HG03460 (cell line): ENCODE data around the gene HYDIN.
"Not testable (repeated sequence)": the region's sequence is repeated elsewhere in the genome, so short reads cannot be mapped to it uniquely, and the experiment has no call there.

Source experiments
- ATAC-seq: cut with Tn5 transposase; IDR thresholded peaks from one replicate; pipeline ENCODE4 v1.9.1; 2021; ENCODE audit not compliant: unreplicated experiment

HYDIN gene

GRCh38 chr16:71009440-71010223, 220.9 kb downstream of the HYDIN start:
- ATAC-seq = not testable (repeated sequence)

GRCh38 chr16:71006516-71006915, 224.0 kb downstream of the HYDIN start:
- ATAC-seq = not testable (repeated sequence)

- not testable (repeated sequence) for ATAC-seq
Measured at GRCh38 chr16:70999735-71000134, 230.8 kb downstream of the HYDIN start.

- not testable (repeated sequence) for ATAC-seq
Measured at GRCh38 chr16:70995799-70996198, 234.7 kb downstream of the HYDIN start.

GRCh38 chr16:70992511-70992910, 238.0 kb downstream of the HYDIN start:
- not testable (repeated sequence) for ATAC-seq

GRCh38 chr16:70987019-70987715, 243.4 kb downstream of the HYDIN start:
- ATAC-seq = not testable (repeated sequence)

GRCh38 chr16:70984675-70985074, 245.8 kb downstream of the HYDIN start:
- ATAC-seq = not testable (repeated sequence)

GRCh38 chr16:70968332-70968731, 262.2 kb downstream of the HYDIN start:
- not testable (repeated sequence) for ATAC-seq

- not testable (repeated sequence) for ATAC-seq
Measured at GRCh38 chr16:70960169-70960568, 270.4 kb downstream of the HYDIN start.

- ATAC-seq = not testable (repeated sequence)
Measured at GRCh38 chr16:70954922-70955321, 275.6 kb downstream of the HYDIN start.

GRCh38 chr16:70953824-70954223, 276.7 kb downstream of the HYDIN start:
- not testable (repeated sequence) for ATAC-seq

- not testable (repeated sequence) for ATAC-seq
Measured at GRCh38 chr16:70943551-70943950, 287.0 kb downstream of the HYDIN start.

- not testable (repeated sequence) for ATAC-seq
Measured at GRCh38 chr16:70939690-70940359, 290.7 kb downstream of the HYDIN start.

- not testable (repeated sequence) for ATAC-seq
Measured at GRCh38 chr16:70936781-70937525, 293.6 kb downstream of the HYDIN start.

GRCh38 chr16:70935325-70935724, 295.2 kb downstream of the HYDIN start:
- ATAC-seq = not testable (repeated sequence)

- not testable (repeated sequence) for ATAC-seq
Measured at GRCh38 chr16:70933746-70934145, 296.8 kb downstream of the HYDIN start.

- ATAC-seq = not testable (repeated sequence)
Measured at GRCh38 chr16:70930757-70931156, 299.8 kb downstream of the HYDIN start.

GRCh38 chr16:70922164-70922563, 308.4 kb downstream of the HYDIN start:
- not testable (repeated sequence) for ATAC-seq

GRCh38 chr16:70920661-70921060, 309.9 kb downstream of the HYDIN start:
- not testable (repeated sequence) for ATAC-seq

- not testable (repeated sequence) for ATAC-seq
Measured at GRCh38 chr16:70888208-70888607, 342.3 kb downstream of the HYDIN start.

- ATAC-seq = not testable (repeated sequence)
Measured at GRCh38 chr16:70884652-70885051, 345.9 kb downstream of the HYDIN start.
